Neural crest cell (in vitro differentiated cells): ENCODE measurements around the gene GPD2. TPM values are rescaled to one million over a fixed set of nuclear protein-coding genes. Genes with fewer than 3 reads are reported as not detected.

Source experiments
- DNase-seq: peaks from one replicate; pipeline ENCODE4 v3.0.0; 2021; ENCODE audit warnings: low read depth, mixed read lengths, low spot score
- H3K27ac Mint-ChIP-seq: one replicate; pipeline ENCODE4 v1.8.0; 2021; ENCODE audit warnings: mild to moderate bottlenecking, mixed read lengths; ENCODE audit not compliant: unreplicated experiment
- H3K27me3 Mint-ChIP-seq: 2 replicates; pipeline ENCODE4 v1.8.0; 2021; ENCODE audit warnings: low read depth, mild to moderate bottlenecking, mixed read lengths
- H3K36me3 Mint-ChIP-seq: 2 replicates; pipeline ENCODE4 v1.8.0; 2021; ENCODE audit warnings: low read depth, mild to moderate bottlenecking, mixed read lengths
- H3K4me1 Mint-ChIP-seq: 2 replicates; pipeline ENCODE4 v1.8.0; 2021; ENCODE audit warnings: mixed read lengths
- H3K4me3 Mint-ChIP-seq: one replicate; pipeline ENCODE4 v1.8.0; 2021; ENCODE audit warnings: mild to moderate bottlenecking, mixed read lengths
- H3K9me3 Mint-ChIP-seq: 2 replicates; pipeline ENCODE4 v1.8.0; 2021; ENCODE audit warnings: mixed read lengths
- CTCF ChIP-seq: fragments of 200-600 bp; sonication (generic); conservative IDR thresholded peaks from 2 replicates; pipeline ENCODE4 v1.5.0; 2021; ENCODE audit warnings: antibody characterized with exemption, mild to moderate bottlenecking
- total RNA-seq: library from RNA; stranded (reverse); gene quantifications from 2 replicates; pipeline ENCODE4 v1.2.1, GENCODE V29; 2021

The GPD2 gene
- total RNA-seq, 1 donor from 2014 or later = 54.4 TPM

GRCh38 chr2:156580501-156580900 is 144.3 kb downstream of the GPD2 start:
- no peak overlapping the region for H3K4me3 Mint-ChIP-seq
- peak overlapping the region; percentile 8 for H3K27ac Mint-ChIP-seq
- H3K9me3 Mint-ChIP-seq = no peaks in the 10 kb centered on the region

GRCh38 chr2:156581280-156581679 is 145.1 kb downstream of the GPD2 start:
- H3K9me3 Mint-ChIP-seq = no peaks in the 10 kb centered on the region
- DNase-seq = no peak
- peaks cover 23% of the 10 kb centered on the region for H3K4me1 Mint-ChIP-seq
- no peak for TF ChIP-seq CTCF
- H3K36me3 Mint-ChIP-seq = peaks cover 9% of the 10 kb centered on the region
- no peak overlapping the region for H3K4me3 Mint-ChIP-seq
- H3K27me3 Mint-ChIP-seq = no peaks in the 10 kb centered on the region
- no peak overlapping the region for H3K27ac Mint-ChIP-seq

More at GRCh38 chr2:156580501-156580900, 144.3 kb downstream of the GPD2 start:
- Mint-ChIP-seq H3K4me1 (peaks cover 16% of the 10 kb centered on the region), H3K36me3 (peaks cover 9% of the 10 kb centered on the region), H3K27me3 (no peaks in the 10 kb centered on the region)
- no peak for TF ChIP-seq CTCF
- no peak for DNase-seq

GRCh38 chr2:156585457-156585856 is 149.3 kb downstream of the GPD2 start:
- no peak for DNase-seq
- no peaks in the 10 kb centered on the region for H3K9me3 Mint-ChIP-seq
- TF ChIP-seq CTCF = no peak
- H3K4me3 Mint-ChIP-seq = no peak overlapping the region
- no peak overlapping the region for H3K27ac Mint-ChIP-seq
- H3K27me3 Mint-ChIP-seq = no peaks in the 10 kb centered on the region
- H3K36me3 Mint-ChIP-seq = no peaks in the 10 kb centered on the region
- peaks cover 45% of the 10 kb centered on the region for H3K4me1 Mint-ChIP-seq

GRCh38 chr2:156586621-156587020 is 150.4 kb downstream of the GPD2 start:
- Mint-ChIP-seq H3K36me3 (no peaks in the 10 kb centered on the region), H3K4me1 (peaks cover 40% of the 10 kb centered on the region), H3K27ac (no peak overlapping the region), H3K9me3 (no peaks in the 10 kb centered on the region), H3K4me3 (no peak overlapping the region), H3K27me3 (no peaks in the 10 kb centered on the region)
- TF ChIP-seq CTCF = no peak
- DNase-seq = no peak

- no peak overlapping the region for H3K4me3 Mint-ChIP-seq
- peaks cover 59% of the 10 kb centered on the region for H3K4me1 Mint-ChIP-seq
- no peaks in the 10 kb centered on the region for H3K9me3 Mint-ChIP-seq
- peak; percentile 68 for TF ChIP-seq CTCF
- DNase-seq = no peak
- no peaks in the 10 kb centered on the region for H3K27me3 Mint-ChIP-seq
- no peaks in the 10 kb centered on the region for H3K36me3 Mint-ChIP-seq
- H3K27ac Mint-ChIP-seq = peak overlapping the region; percentile 29
These were observed 153.4 kb downstream of the GPD2 start for GRCh38 chr2:156589381-156590079.
